SK-N-MC (cell line): ENCODE results near the gene CYSRT1.

Source experiments
- EZH2 ChIP-seq: fragments of 200-600 bp; sonication (generic); IDR thresholded peaks from one replicate; pipeline ENCODE4 v1.6.1; 2017; ENCODE audit warnings: antibody characterized with exemption
- FOXP2 ChIP-seq: optimal IDR thresholded peaks from 2 replicates; pipeline ENCODE3; 2011; ENCODE audit warnings: mild to moderate bottlenecking, moderate library complexity; ENCODE audit not compliant: insufficient read depth; ENCODE audit errors: extremely low read length, control extremely low read depth
- POLR2AphosphoS5 ChIP-seq: IDR thresholded peaks from 2 replicates; pipeline ENCODE4 v1.6.1; 2012; ENCODE audit warnings: mild to moderate bottlenecking, low read depth, low read length, borderline replicate concordance

DNA sequence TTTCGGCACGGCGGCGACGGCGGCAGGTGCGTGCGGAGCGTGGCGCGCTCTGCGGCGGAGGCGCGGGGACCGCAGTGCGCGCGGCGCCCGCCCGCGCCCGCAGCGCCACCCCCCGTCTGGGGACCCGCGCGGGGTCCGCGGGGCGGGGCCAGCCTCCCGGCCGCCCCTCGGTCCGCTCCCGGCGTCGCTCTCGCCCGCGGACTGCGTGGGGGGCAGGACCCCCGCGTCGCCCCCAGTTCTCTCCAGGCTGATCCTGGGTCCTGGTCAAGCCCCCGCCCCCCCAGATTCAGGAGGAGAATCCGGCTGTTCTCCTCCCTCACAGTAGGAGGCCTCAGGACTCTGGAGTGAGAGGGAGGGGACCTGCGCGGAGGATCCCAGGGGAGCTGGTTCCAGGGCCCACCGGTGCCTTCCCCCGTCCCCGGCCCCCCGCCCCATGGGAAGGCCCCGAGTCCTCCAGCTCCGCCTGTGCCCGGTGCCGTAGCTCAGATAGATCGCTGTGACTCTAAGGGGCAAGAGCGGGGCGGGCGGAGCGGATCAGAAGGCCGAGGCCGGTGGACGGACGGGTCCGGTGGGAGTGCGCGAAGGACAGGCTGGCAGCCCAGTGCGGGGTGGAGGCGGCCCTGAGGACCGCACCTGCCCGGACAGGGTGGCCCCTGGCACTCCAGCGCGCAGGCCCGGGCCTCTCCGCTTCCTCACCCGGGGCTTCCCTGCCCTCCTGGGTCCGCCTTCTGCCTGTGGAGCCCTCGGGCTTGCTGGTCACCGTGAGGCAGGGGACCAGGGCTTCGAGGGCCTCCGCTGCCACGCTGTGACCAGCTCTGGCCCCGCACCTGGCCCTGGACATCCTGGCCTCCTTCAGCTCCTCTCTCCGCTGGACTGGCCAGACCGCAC lies 2.5 kb upstream of the CYSRT1 start, which contains the start of gene RNF208:
- no peak for TF ChIP-seq POLR2AphosphoS5
- TF ChIP-seq EZH2 = no peak
- no peak for TF ChIP-seq FOXP2
